GM18499 (cell line): Measurements from ENCODE around the gene ATP5MC2.

ENCODE experiments used
- ATAC-seq: cut with Tn5 transposase; IDR thresholded peaks from one replicate; pipeline ENCODE4 v1.9.1; 2021; ENCODE audit warnings: moderate number of reproducible peaks; ENCODE audit not compliant: insufficient read depth, unreplicated experiment

Gene ATP5MC2

GRCh38 chr12:53618275-53618674, 57.6 kb downstream of the ATP5MC2 start:
- ATAC-seq, result no peak

GRCh38 chr12:53617700-53618099, 58.2 kb downstream of the ATP5MC2 start:
- ATAC-seq, result no peak

GRCh38 chr12:53616950-53617349, 58.9 kb downstream of the ATP5MC2 start:
- ATAC-seq, result no peak
